SH-SY5Y (cell line): Measurements from ENCODE around the gene CCL21.

ENCODE experiments used
- GATA2 ChIP-seq: IDR thresholded peaks from 2 replicates; pipeline ENCODE4 v1.6.1; 2011; ENCODE audit warnings: mild to moderate bottlenecking, low read depth, low read length
- GATA3 ChIP-seq: IDR thresholded peaks from 2 replicates; pipeline ENCODE4 v1.6.1; 2011; ENCODE audit warnings: low read depth, mild to moderate bottlenecking, low read length, moderate library complexity

- no peak for TF ChIP-seq GATA3
- TF ChIP-seq GATA2 = no peak
These were observed 21.4 kb downstream of the CCL21 start for GRCh38 chr9:34688329-34689115.
